Head of caudate nucleus (tissue), 42 donors: ENCODE results near the gene MRPL34.
"Not testable (repeated sequence)": the region's sequence is repeated elsewhere in the genome, so short reads cannot be mapped to it uniquely, and the experiment has no call there.

Experiments used
- DNase-seq, 42 donors: peaks; one replicate each; pipeline versions ENCODE4 v3.0.0 to v3.0.0-alpha.2; 2020 to 2021; ENCODE audit warnings: mixed read lengths in 7 of 42
- intact Hi-C: fragments of 100-400 bp; cut with DNase I; formaldehyde crosslinking; loops from one replicate; pipeline ENCODE4 v1.15.0; 2022

MRPL34 gene

GRCh38 chr19:17305517-17306284 lies at the start of gene MRPL34:
Gene MRPL34, plus strand, starts transcription at chr19:17305872. Its CDS starts 21 bp downstream, at chr19:17305893.
- intact Hi-C loops = loop anchor here (5.0 kb wide), 1 partner anchor 38 kb away; the partner anchor contains the start of gene BABAM1
- DNase-seq = peak in 41 of 42 donors; percentile 91 to 98 (median 96)

GRCh38 chr19:17256130-17256529 lies 49.5 kb upstream of the MRPL34 start:
- intact Hi-C loops = no loop called here
- DNase-seq = no peak

DNA sequence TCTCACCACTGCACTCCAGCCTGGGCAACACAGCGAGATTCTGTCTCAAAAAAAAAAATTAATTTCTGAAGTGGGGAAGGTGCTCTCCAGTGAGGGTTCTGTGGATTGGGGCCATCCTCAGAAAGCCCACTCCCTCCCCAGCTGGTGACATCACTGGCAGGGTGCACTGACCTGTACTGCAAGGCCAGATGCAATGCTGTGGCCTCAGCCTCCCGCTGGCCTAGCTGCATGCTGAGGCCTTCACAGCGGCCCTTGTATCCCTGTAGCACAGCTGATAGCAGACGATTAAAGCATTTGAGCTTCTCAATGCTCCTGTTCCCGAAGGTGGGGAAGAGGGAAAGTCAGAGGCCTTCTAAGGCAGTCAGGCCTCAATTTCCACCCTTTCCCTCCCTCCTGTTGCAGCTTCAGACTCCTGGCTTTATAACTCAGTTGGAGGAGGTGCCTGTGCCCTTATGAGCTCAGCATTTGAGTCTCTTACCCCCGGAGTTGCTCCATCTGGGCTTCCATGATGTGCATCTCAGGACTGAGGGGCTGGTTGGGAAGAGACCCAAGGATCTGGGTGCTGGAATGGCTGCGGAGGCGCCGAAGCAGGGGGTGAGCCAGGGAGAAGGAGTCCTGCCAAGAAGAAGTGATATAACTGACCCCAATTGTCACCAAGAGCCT lies 46.4 kb upstream of the MRPL34 start:
- intact Hi-C loops = no loop called here
- DNase-seq = no peak

GRCh38 chr19:17259934-17260333 lies 45.7 kb upstream of the MRPL34 start:
- no peak for DNase-seq
- intact Hi-C loops = no loop called here

- intact Hi-C loops = no loop called here
- DNase-seq = peak in 40 of 42 donors; percentile 36 to 85 (median 66)
Observed at GRCh38 chr19:17260842-17261325, 44.8 kb upstream of the MRPL34 start.

GRCh38 chr19:17262557-17262956 lies 43.1 kb upstream of the MRPL34 start:
- intact Hi-C loops = no loop called here
- DNase-seq = no peak

- intact Hi-C loops = no loop called here
- no peak for DNase-seq
Observed at GRCh38 chr19:17263712-17264640, 41.7 kb upstream of the MRPL34 start.

- intact Hi-C loops = no loop called here
- DNase-seq = no peak
Observed at GRCh38 chr19:17264641-17264979, 41.1 kb upstream of the MRPL34 start, which contains the start of gene USHBP1. Gene USHBP1, minus strand, starts transcription at chr19:17264745. Its CDS starts 446 bp downstream, at chr19:17264299.

DNA sequence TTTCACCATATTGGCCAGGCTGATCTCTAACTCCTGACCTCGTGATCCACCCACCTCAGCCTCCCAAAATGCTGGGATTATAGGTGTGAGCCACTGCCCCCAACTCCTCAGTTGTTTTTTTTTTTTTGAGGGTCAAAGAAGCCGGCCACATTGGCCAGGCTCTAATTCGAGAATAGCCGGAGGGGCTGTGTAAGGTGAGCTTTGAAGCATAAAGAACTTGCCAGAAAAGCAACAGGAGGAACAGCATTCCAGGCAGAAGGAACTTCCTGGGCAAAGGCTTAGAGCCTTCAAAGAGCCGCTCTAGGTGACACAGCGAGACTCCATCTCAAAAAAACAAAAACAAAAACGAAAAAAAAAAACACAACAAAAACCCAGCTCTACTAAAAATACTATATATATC lies 39.6 kb upstream of the MRPL34 start:
- DNase-seq = no peak
- intact Hi-C loops = loop anchor here (5.0 kb wide), 2 partner anchors 39 to 41 kb away; partner anchors contain the start of genes DDA1, MRPL34 and OCEL1

- peak in 5 of 42 donors; percentile 11 to 32 (median 20) for DNase-seq
- intact Hi-C loops = loop anchor here (5.0 kb wide), 2 partner anchors 39 to 41 kb away; partner anchors contain the start of genes DDA1, MRPL34 and OCEL1
Observed at GRCh38 chr19:17266589-17266974, 39.1 kb upstream of the MRPL34 start.

DNA sequence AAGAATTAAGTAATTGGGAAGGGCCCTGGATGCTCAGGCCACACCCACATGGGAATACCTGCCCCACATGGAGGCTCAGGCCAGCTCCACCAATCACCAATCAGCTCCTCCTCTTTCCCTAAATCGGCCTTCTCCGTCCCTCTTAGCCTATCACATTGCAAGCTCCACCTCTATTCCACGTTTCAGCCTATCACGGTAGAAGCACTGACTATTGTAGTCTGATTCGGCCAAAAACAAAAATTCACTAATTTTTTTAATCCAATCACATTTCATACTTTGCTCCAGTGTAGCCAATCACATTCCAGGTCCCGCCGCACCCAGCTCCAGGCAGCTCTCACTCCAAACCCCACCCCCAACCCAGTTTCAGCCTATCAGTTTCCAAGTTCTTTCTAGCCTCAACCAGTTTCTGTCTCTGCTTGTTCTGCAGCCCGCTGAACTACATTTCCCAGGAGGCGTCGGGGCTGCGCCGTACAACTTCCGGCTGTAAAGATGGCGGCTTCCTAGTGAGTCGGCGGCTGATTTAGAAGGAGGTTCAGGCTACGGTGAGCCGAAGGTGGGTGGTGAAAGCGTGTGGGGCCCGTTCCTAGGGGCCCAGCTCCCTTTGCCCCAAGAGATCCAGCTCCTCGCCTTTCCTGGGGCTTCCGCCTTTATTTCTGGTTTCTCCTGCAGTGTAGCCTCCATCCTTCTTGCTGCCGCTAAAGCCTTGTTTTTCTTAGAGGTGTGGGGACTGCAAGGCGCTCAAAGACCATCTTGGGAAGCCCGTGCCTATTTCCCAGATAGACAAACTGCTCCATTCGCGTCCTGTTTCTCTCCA lies 38.5 kb upstream of the MRPL34 start, which contains the start of gene BABAM1:
TSS of gene BABAM1 (plus strand) at position 469 of the 814 bp plus-strand sequence. CDS start 1,364 bp downstream, outside the sequence.
- intact Hi-C loops = loop anchor here (5.0 kb wide), 2 partner anchors 40 kb away; partner anchors contain the start of genes DDA1, MRPL34 and OCEL1
- peak; percentile 92 to 100 (median 98) for DNase-seq

- intact Hi-C loops = loop anchor here (5.0 kb wide), 2 partner anchors 39 to 41 kb away; partner anchors contain the start of genes DDA1, MRPL34 and OCEL1
Observed at GRCh38 chr19:17268754-17269153, 36.9 kb upstream of the MRPL34 start.

GRCh38 chr19:17274892-17275291 lies 30.8 kb upstream of the MRPL34 start:
- DNase-seq, intact Hi-C loops: not testable (repeated sequence)

More at GRCh38 chr19:17268754-17269153, 36.9 kb upstream of the MRPL34 start:
- no peak for DNase-seq

GRCh38 chr19:17275441-17276175 lies 30.1 kb upstream of the MRPL34 start:
- DNase-seq = no peak
- intact Hi-C loops = no loop called here

DNA sequence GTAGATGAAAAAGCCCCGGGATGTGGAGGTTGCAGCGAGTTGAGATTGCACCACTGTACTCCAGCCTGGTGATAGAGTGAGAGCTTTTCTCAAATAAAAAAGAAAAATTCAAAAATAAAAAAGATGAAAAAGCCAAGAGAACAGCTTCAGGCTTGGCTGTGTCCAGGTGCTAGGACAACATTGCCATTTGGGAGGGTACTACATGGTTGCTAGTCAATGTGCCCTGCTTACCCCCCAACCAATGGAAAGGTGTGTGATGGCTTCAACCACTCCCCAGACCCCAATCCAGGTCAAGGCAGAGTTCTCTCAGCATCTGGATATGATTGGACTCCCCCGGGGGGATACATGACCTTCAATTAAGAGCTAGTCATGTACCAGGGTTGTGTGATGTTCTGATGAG lies 26.2 kb upstream of the MRPL34 start:
- intact Hi-C loops = no loop called here
- DNase-seq = no peak

DNA sequence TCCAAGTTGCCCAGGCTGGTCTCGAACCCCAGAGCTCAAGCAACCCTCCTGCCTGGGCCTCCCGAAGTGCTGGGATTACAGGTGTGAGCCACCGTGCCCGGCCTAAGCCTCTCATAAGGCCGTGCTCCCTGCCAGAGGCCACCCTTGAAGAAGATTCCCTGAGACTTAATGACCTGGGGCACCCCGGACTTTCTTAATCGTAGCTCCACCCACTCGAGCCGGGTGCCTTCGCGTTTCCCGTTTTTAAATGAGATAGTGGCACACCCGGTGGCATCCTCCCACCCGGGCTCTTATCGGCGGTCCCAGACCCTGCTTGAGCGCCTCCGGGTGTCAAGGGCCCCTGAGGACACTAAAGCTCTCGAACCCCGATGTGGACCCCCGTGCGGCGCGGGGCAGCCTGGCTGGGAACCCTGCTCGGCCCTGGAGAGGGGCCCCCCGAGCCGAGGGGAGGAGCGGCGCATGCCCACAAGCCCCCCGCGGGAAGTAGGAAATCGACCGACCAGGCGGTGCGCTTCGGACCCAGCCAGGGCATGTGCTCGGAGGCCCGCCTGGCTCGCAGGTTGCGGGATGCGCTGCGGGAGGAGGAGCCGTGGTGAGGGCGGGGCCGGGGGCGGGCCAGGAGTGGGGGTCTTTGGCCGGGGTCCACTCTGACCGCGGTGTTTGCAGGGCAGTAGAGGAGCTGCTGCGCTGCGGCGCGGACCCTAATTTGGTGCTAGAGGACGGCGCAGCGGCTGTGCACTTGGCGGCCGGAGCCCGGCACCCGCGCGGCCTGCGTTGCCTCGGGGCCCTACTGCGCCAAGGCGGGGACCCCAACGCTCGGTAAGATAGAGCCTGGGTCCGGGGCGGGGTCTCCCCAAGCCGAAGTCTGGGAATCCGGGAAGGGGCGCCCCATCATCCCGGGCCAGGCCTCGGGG lies 24.0 kb upstream of the MRPL34 start, which contains the start of gene ANKLE1:
TSS of gene ANKLE1 (plus strand) at position 511 of the 914 bp plus-strand sequence. CDS start at position 531, 20 bp downstream.
- intact Hi-C loops = loop anchor here (10.0 kb wide), 1 partner anchor 207 kb away; the partner anchor contains the start of genes HAUS8 and MYO9B
- peak in 30 of 42 donors; percentile 9 to 66 (median 38) for DNase-seq
